A673 (cell line): Measurements from ENCODE around the gene CYS1. TPM values are rescaled to one million over a fixed set of nuclear protein-coding genes. Genes with fewer than 3 reads are reported as not detected.

ENCODE experiments used
- BruUV-seq: library from RNA; stranded (reverse); fragments of 400-500 nt; replicated peaks from 2 replicates; lab custom pipeline; 2021; lab: Mats Ljungman, UMichigan
- CTCF ChIA-PET: fragments of 300-600 bp; sonication (Branson Sonifier 250); formaldehyde crosslinking; loops from one replicate; lab custom pipeline; 2022; ENCODE audit warnings: antibody characterized with exemption; lab: Charles Lee
- POLR2A ChIA-PET: fragments of 300-600 bp; sonication (Branson Sonifier 250); formaldehyde crosslinking; loops from one replicate; lab custom pipeline; 2022; ENCODE audit warnings: antibody characterized with exemption; ENCODE audit not compliant: low non-redundant PET; lab: Charles Lee
- DNase-seq: peaks from one replicate; pipeline ENCODE4 v3.0.0-alpha.2; 2015; ENCODE audit warnings: low spot score
- H3K27ac ChIP-seq: fragments of 200-600 bp; sonication (generic); 2 replicates; pipeline ENCODE4 v1.5.1; 2016; ENCODE audit warnings: mixed run types, low read depth, mild to moderate bottlenecking, mixed read lengths, antibody characterized with exemption, low read length; ENCODE audit not compliant: poor library complexity, severe bottlenecking
- H3K27me3 ChIP-seq: fragments of 200-600 bp; sonication (generic); replicated peaks from 2 replicates; pipeline ENCODE4 v1.6.1; 2017; ENCODE audit warnings: mixed run types, low read depth, mild to moderate bottlenecking, mixed read lengths, antibody characterized with exemption, low read length; ENCODE audit not compliant: insufficient read depth, poor library complexity
- H3K36me3 ChIP-seq: fragments of 200-600 bp; sonication (generic); 2 replicates; pipeline ENCODE4 v1.6.1; 2016; ENCODE audit warnings: mixed run types, mild to moderate bottlenecking, mixed read lengths, antibody characterized with exemption, low read length; ENCODE audit not compliant: insufficient read depth, poor library complexity, severe bottlenecking
- H3K4me1 ChIP-seq: fragments of 200-600 bp; sonication (generic); 2 replicates; pipeline ENCODE4 v1.6.1; 2017; ENCODE audit warnings: mixed run types, mild to moderate bottlenecking, mixed read lengths, antibody characterized with exemption, low read length; ENCODE audit not compliant: insufficient read depth, poor library complexity, severe bottlenecking
- H3K4me3 ChIP-seq: fragments of 200-600 bp; sonication (generic); 2 replicates; pipeline ENCODE4 v1.5.1; 2016; ENCODE audit warnings: low read depth, mixed run types, mild to moderate bottlenecking, mixed read lengths, low read length; ENCODE audit not compliant: poor library complexity, severe bottlenecking
- H3K9me3 ChIP-seq: fragments of 200-600 bp; sonication (generic); 2 replicates; pipeline ENCODE4 v1.6.1; 2016; ENCODE audit warnings: mixed run types, low read depth, mild to moderate bottlenecking, mixed read lengths, antibody characterized with exemption, low read length; ENCODE audit not compliant: poor library complexity, severe bottlenecking
- CTCF ChIP-seq: fragments of 300-800, 200-600 bp; sonication (generic); conservative IDR thresholded peaks from 2 replicates; pipeline ENCODE4 v1.5.1; 2017; ENCODE audit warnings: low read depth, mild to moderate bottlenecking, antibody characterized with exemption, low read length, moderate library complexity, mixed read lengths
- EZH2 ChIP-seq: fragments of 200-600 bp; sonication (generic); IDR thresholded peaks from 2 replicates; pipeline ENCODE4 v1.6.1; 2017; ENCODE audit warnings: borderline replicate concordance, low read depth, mild to moderate bottlenecking, mixed read lengths, antibody characterized with exemption, low read length; ENCODE audit not compliant: poor library complexity, severe bottlenecking
- intact Hi-C: fragments of 100-400 bp; cut with micrococcal nuclease; formaldehyde crosslinking; loops from one replicate; pipeline ENCODE4 v1.10.0; 2022; ENCODE audit not compliant: unreplicated experiment
- total RNA-seq: library from RNA; stranded (reverse); gene quantifications from 2 replicates; pipeline ENCODE4 v1.2.3, GENCODE V29; 2021

Gene CYS1
- total RNA-seq, 1 experiment from 2014 or later = not detected

GRCh38 chr2:10085668-10086059 lies 5.5 kb upstream of the CYS1 start:
- Histone ChIP-seq H3K9me3 (no peaks in the 10 kb centered on the region), H3K4me1 (peaks cover 3% of the 10 kb centered on the region), H3K4me3 (no peak overlapping the region), H3K27ac (no peak overlapping the region), H3K27me3 (peaks cover 44% of the 10 kb centered on the region), H3K36me3 (no peaks in the 10 kb centered on the region)
- intact Hi-C loops = no loop called here
- ChIA-PET POLR2A (no interaction called here), CTCF (interaction anchor here (0.7 kb wide), 1 partner anchor 14 kb away, joined by 3 read pairs; no protein-coding TSS in a partner anchor)
- no peak for TF ChIP-seq EZH2
- no peak for TF ChIP-seq CTCF
- BruUV-seq = no TSS peak
- DNase-seq = no peak

- H3K27ac ChIP-seq = no peak overlapping the region
- intact Hi-C loops = no loop called here
- BruUV-seq = no TSS peak
- TF ChIP-seq EZH2 (no peak), CTCF (no peak)
- H3K4me1 ChIP-seq = peaks cover 8% of the 10 kb centered on the region
- no peaks in the 10 kb centered on the region for H3K9me3 ChIP-seq
- POLR2A ChIA-PET = no interaction called here
- H3K4me3 ChIP-seq = no peak overlapping the region
- CTCF ChIA-PET = interaction anchor here (0.7 kb wide), 1 partner anchor 13 kb away, joined by 3 read pairs; no protein-coding TSS in a partner anchor
- H3K27me3 ChIP-seq = peaks cover 49% of the 10 kb centered on the region
- DNase-seq = no peak
- H3K36me3 ChIP-seq = no peaks in the 10 kb centered on the region
Measured at GRCh38 chr2:10085043-10085667, 4.9 kb upstream of the CYS1 start.

- TF ChIP-seq EZH2 (no peak), CTCF (no peak)
- ChIA-PET CTCF (no interaction called here), POLR2A (no interaction called here)
- H3K27ac ChIP-seq = no peak overlapping the region
- H3K4me3 ChIP-seq = no peak overlapping the region
- no peaks in the 10 kb centered on the region for H3K36me3 ChIP-seq
- intact Hi-C loops = no loop called here
- H3K9me3 ChIP-seq = no peaks in the 10 kb centered on the region
- no peak for DNase-seq
- H3K4me1 ChIP-seq = peaks cover 9% of the 10 kb centered on the region
- peaks cover 53% of the 10 kb centered on the region for H3K27me3 ChIP-seq
- no TSS peak for BruUV-seq
Measured at GRCh38 chr2:10084223-10084865, 4.1 kb upstream of the CYS1 start.
